K562 (cell line): ENCODE measurements around the gene ABCB9. TPM values are rescaled to one million over a fixed set of nuclear protein-coding genes. Genes with fewer than 3 reads are reported as not detected.

Experiments
- CBFA2T3 ChIP-seq: fragments of 450-650 bp; IDR thresholded peaks from 2 replicates; pipeline ENCODE4 v1.6.1; 2017
- HDAC2 ChIP-seq: fragments of 450-650 bp; IDR thresholded peaks from 2 replicates; pipeline ENCODE4 v1.6.1; 2016; ENCODE audit warnings: mild to moderate bottlenecking
- HDAC3 ChIP-seq: fragments of 450-650 bp; IDR thresholded peaks from 2 replicates; pipeline ENCODE4 v1.6.1; 2018; ENCODE audit warnings: borderline replicate concordance, mild to moderate bottlenecking, moderate library complexity; ENCODE audit not compliant: partially characterized antibody
- MBD2 ChIP-seq: sonication (generic); IDR thresholded peaks from 2 replicates; pipeline ENCODE4 v1.6.1; 2016; ENCODE audit warnings: low read depth, borderline replicate concordance
- MYNN ChIP-seq, 2 experiments: sonication (generic); formaldehyde crosslinking in 1 of 2; IDR thresholded peaks; 2 replicates each; pipeline versions ENCODE4 v1.5.0 to v1.6.1; 2016 to 2020; ENCODE audit warnings: antibody characterized with exemption in 1 of 2, missing genetic modification reagents in 1 of 2
- SMAD4 ChIP-seq: fragments of 250-450 bp; sonication (Bioruptor Pico); conservative IDR thresholded peaks from 2 replicates; pipeline ENCODE4 v1.8.0; 2021; ENCODE audit warnings: inconsistent platforms, mild to moderate bottlenecking, moderate library complexity
- STAT5A ChIP-seq: IDR thresholded peaks from 2 replicates; pipeline ENCODE4 v1.6.1; 2012; ENCODE audit warnings: low read length, inconsistent platforms, borderline replicate concordance
- TRIM28 ChIP-seq: fragments of 450-650 bp; IDR thresholded peaks from 2 replicates; pipeline ENCODE4 v1.6.1; 2017
- ZNF165 ChIP-seq: fragments of 250-450 bp; sonication (Bioruptor Pico); IDR thresholded peaks from 2 replicates; pipeline ENCODE4 v1.4.0; 2020; ENCODE audit warnings: borderline replicate concordance
- ZNF41 ChIP-seq: fragments of 250-450 bp; sonication (Bioruptor Pico); conservative IDR thresholded peaks from 2 replicates; pipeline ENCODE4 v1.4.0; 2020; ENCODE audit warnings: mild to moderate bottlenecking
- ZNF436 ChIP-seq: fragments of 250-450, 450-650 bp; sonication (Bioruptor Pico); formaldehyde crosslinking; IDR thresholded peaks from 2 replicates; pipeline ENCODE4 v1.7.0; 2020; ENCODE audit warnings: mild to moderate bottlenecking
- ZNF778 ChIP-seq: fragments of 450-650 bp; formaldehyde crosslinking; IDR thresholded peaks from 2 replicates; pipeline ENCODE4 v1.4.0; 2020; ENCODE audit warnings: mild to moderate bottlenecking, moderate library complexity
- polyA plus RNA-seq, 8 experiments: library from polyadenylated mRNA; depleted of rRNA in 4 of 8; stranded (reverse) in 5 of 8; unstranded in 3 of 8; fragments of >200 nt; fragmentation: Nextera tagmentation in 2 of 8; fragmentation: Illumina TruSeq in 1 of 8; extraction: Ambion mirVana in 2 of 8; extraction: Trizol in 1 of 8; gene quantifications; 2 replicates each; pipeline versions ENCODE4 v1.2.1 to v1.2.3, GENCODE V29; 2011 to 2014; ENCODE audit warnings: inconsistent platforms in 1 of 8, missing spikeins in 1 of 8
- total RNA-seq, 7 experiments: library from RNA; depleted of rRNA in 6 of 7; stranded (reverse); fragments of >200 nt in 6 of 7; fragmentation: Illumina TruSeq in 2 of 7; extraction: Trizol in 2 of 7; gene quantifications; 2 replicates each; pipeline versions ENCODE4 v1.2.1 to v1.2.3, GENCODE V29; 2011 to 2021; ENCODE audit warnings: low replicate concordance in 1 of 7
- TF ChIP-seq, protein P1 (sequence below): sonication (generic); IDR thresholded peaks from 2 replicates; pipeline ENCODE4 v1.6.1; 2016
- TF ChIP-seq, protein P2 (sequence below): fragments of 250-450 bp; sonication (Bioruptor Pico); IDR thresholded peaks from 2 replicates; pipeline ENCODE4 v1.8.0; 2021; ENCODE audit warnings: mild to moderate bottlenecking, moderate library complexity
- TF ChIP-seq, protein P3 (sequence below): sonication (generic); formaldehyde crosslinking; IDR thresholded peaks from 2 replicates; pipeline ENCODE4 v1.8.0; 2023; ENCODE audit warnings: mild to moderate bottlenecking, missing genetic modification reagents

ABCB9 gene
- total and polyA plus RNA-seq, 9 of the 15 experiments (the other 6 are each of a cell fraction or from before 2014, with no cell fraction given): 0.20 to 12.6 (median 6.2) TPM

DNA sequence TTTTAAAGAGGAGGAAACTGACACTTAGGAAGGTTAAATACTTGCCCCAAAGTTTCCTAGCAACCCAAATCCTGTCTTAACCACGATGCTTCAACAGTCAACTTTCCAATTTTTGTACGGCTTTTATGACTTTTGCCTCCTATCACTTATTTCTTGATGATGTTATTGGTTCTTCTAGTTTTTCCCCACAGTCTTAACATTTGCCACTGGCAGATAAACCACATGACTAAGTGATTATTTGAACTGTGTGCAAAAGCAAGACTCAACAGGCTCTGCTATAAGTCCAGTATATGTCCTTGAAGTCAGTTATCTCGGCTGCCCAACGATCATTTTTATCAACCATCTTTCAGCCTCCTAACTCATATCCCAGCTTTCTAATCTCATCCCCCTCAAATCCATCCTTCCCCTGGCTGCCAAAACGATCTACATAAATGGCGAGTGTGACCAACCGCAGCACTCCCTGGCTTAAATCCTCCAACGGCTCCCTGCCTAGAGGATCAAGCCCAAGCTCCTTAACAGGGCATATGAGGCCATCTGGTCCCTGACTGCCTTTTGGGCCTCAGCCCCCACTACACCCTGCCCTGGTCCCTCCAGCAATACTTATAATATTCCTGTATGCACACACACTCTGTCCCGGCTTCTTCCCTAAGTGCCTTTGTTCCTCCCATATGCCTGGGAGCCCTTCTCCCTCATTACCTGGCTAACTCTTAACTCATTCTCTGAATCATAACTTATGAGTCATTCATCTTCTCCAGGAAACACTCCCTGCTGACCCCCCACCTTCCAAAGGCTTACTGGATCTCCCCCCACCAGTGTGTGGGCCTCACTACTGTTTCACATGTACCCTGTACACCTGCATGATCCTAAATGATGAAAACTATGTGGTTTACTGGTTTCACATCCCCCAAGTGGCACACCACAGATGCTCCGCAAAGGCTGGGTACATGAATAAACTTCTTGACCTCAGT is 79.1 kb downstream of the ABCB9 start (continued):
- TF ChIP-seq HDAC3 (peak; percentile 71), MYNN (IDR thresholded peaks at IDR 0.05) (0 out of 2 replicates have a peak, but pooled peaks have one; percentile 38), MYNN (CRISPR knock-in tag; IDR thresholded peaks at IDR 0.05) (no peak), MBD2 (0 out of 2 replicates have a peak, but pooled peaks have one; percentile 24), CBFA2T3 (peak; percentile 97), ZNF165 (CRISPR knock-in tag) (no peak), HDAC2 (peak; percentile 96), ZNF41 (no peak), STAT5A (peak; percentile 67), SMAD4 (peak; percentile 73; the same call in 1 of the 2 replicates), ZNF778 (CRISPR knock-in tag) (no peak), ZNF436 (CRISPR knock-in tag) (no peak), TRIM28 (peak; percentile 46; the same call in 1 of the 2 replicates)
- TF ChIP-seq, protein P1, sequence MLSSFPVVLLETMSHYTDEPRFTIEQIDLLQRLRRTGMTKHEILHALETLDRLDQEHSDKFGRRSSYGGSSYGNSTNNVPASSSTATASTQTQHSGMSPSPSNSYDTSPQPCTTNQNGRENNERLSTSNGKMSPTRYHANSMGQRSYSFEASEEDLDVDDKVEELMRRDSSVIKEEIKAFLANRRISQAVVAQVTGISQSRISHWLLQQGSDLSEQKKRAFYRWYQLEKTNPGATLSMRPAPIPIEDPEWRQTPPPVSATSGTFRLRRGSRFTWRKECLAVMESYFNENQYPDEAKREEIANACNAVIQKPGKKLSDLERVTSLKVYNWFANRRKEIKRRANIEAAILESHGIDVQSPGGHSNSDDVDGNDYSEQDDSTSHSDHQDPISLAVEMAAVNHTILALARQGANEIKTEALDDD: peak; percentile 86
- TF ChIP-seq, protein P2, sequence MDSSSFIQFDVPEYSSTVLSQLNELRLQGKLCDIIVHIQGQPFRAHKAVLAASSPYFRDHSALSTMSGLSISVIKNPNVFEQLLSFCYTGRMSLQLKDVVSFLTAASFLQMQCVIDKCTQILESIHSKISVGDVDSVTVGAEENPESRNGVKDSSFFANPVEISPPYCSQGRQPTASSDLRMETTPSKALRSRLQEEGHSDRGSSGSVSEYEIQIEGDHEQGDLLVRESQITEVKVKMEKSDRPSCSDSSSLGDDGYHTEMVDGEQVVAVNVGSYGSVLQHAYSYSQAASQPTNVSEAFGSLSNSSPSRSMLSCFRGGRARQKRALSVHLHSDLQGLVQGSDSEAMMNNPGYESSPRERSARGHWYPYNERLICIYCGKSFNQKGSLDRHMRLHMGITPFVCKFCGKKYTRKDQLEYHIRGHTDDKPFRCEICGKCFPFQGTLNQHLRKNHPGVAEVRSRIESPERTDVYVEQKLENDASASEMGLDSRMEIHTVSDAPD (CRISPR knock-in tag): no peak
- TF ChIP-seq, protein P3, sequence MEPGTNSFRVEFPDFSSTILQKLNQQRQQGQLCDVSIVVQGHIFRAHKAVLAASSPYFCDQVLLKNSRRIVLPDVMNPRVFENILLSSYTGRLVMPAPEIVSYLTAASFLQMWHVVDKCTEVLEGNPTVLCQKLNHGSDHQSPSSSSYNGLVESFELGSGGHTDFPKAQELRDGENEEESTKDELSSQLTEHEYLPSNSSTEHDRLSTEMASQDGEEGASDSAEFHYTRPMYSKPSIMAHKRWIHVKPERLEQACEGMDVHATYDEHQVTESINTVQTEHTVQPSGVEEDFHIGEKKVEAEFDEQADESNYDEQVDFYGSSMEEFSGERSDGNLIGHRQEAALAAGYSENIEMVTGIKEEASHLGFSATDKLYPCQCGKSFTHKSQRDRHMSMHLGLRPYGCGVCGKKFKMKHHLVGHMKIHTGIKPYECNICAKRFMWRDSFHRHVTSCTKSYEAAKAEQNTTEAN (CRISPR knock-in tag): no peak
